CD4-positive, alpha-beta T cell treated with Interleukin-15 for 4 hours (primary cell): ENCODE data around the gene SUN2.
"Not testable (repeated sequence)": the region's sequence is repeated elsewhere in the genome, so short reads cannot be mapped to it uniquely, and the experiment has no call there.

Source experiments
- DNase-seq: peaks from one replicate; pipeline ENCODE4 v3.0.0-alpha.2; 2020; ENCODE audit warnings: low spot score

SUN2 gene

GRCh38 chr22:38755911-38756532, at the start of gene SUN2:
Gene SUN2 (minus strand): TSS chr22:38755998. CDS start chr22:38752628, 3,370 bp downstream.
- peak; percentile 94 for DNase-seq

GRCh38 chr22:38805041-38805593, 49.3 kb upstream of the SUN2 start:
- DNase-seq = not testable (repeated sequence)

- no peak for DNase-seq
These were observed 46.9 kb upstream of the SUN2 start for GRCh38 chr22:38802671-38803121.

GRCh38 chr22:38799265-38800002, 43.6 kb upstream of the SUN2 start:
- DNase-seq = no peak

GRCh38 chr22:38798496-38798895, 42.7 kb upstream of the SUN2 start:
- DNase-seq = no peak

DNA sequence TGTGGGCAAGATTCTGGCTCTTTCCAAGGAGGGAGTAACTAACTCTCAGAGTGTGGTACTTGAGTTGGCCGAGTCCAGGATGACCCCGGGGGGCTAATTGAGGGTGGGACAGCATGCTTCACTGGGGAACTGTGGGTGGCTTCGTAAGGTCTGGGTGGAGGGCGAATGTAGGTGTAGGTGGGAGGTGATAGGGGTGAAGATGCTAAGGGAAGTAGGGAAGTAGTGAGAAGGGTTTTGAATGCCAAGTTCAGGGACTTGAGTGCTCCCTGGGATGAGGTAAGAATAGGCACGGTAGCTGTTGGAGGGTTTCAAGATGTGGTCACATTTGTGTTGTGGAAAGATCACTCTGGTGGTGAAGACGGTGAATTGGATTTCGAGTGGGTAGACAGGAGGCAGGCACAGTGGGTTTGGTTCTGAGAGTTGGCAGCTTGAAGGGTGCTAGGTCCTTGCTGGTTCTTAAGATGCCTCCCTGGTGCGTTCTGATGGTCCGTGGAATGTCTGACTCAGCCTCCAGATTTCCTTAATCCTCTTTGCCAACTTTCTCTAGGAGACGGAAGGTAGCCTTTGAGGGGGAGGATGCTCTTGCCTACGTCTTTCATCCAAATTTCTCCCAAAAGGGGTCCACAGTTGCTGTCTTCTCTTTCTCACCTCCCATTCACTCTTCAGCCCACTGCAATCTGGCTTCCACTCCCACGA, 40.6 kb upstream of the SUN2 start:
- no peak for DNase-seq

DNA sequence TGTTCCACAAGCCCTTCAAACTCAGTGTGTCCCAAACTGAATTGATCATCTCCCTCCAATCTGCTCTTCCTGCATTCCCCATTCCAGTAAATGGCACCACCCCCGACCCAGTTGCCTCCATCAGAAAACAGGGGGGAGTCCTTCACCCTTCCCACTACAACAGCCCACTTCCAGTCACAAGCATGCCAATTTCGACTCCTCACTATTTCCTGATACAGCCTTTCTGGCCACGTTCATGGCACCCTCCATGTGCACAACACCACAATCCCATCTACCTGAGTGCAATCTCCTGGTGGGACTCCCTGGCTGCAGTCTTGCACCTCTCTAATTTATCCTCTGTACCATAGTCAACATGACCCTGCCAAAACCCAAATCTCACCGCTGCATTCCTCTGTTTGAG, 39.8 kb upstream of the SUN2 start:
- no peak for DNase-seq

DNA sequence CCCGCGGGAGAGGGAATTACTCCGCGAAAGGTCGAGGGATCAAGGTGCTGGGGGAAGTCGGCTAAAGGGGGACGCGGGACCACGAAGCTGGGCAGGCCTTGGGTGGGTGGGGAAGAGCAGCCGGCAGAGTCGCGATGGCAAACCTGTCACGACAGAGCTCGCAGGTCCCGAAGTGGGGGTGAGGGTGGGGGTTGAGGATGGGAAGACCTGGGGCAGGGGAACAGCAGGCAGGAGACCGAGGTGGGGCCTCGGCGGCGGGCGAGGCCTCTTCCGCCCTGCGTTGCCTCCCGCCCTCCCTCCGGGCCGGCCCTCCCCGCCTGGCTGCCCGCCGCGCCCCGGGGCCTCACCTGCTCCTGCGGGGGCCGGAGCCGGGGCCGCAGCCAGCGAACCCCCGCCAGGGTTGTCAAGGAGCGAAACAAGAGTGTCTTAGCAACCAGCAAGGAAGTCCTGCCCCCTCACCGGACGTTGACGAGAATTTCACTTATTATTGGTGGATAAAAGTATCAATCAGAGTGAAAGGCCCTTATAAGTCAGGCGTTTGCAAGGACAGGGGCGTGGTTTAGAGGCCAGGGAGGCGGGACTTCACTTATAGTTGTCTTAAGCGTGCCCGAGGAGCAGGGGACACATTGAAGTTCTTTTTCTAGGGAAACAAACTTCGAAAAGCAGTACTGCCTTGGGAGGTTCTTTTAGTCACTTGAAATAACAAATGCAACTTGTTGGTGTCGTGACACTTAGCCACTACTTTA, 38.1 kb upstream of the SUN2 start, which contains the start of gene DNAL4:
Gene DNAL4, minus strand, starts transcription at position 423 of the 746 bp plus-strand sequence. CDS start 11,412 bp downstream, outside the sequence.
- peak; percentile 98 for DNase-seq

- DNase-seq = no peak
These were observed 37.5 kb upstream of the SUN2 start for GRCh38 chr22:38793317-38793716.

GRCh38 chr22:38792833-38793232, 37.0 kb upstream of the SUN2 start:
- DNase-seq = peak; percentile 23

DNA sequence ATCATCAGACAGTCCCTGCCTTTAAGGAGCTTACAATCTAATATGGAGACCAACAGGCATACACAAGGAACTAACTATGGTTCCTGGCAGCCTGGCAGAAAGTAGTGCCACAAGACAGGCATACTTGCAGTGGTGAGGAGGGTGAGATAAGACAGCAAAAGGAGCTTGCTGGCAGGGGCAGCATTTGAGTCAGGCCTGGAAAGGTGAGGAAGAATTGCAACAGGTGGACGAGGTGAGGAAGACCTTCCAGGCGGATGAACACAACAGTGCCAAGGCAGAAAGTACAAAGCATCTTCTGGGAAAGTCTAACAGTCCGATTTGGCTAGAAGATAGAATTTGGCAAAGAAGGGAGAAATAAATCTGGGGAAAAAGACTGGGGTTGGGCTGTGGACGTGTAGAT, 33.8 kb upstream of the SUN2 start:
- DNase-seq = no peak

DNA sequence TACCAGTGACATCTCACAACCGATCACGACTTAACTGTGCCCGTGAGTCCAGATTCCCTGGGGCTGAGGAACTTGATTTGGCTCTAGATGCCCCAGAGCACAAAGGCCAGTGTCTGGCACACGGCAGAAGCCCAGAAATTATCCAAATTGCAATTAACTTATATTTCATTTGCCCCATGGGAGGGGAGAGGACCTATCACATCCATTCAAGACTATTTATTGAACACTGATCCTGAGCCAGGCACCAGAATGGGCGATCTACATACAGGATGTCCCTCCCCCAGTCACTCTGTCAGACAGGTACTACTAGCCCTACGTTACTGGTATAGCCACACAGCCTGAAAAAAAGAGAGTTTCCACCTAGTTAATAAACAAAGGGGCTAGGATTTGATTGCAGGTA, 33.0 kb upstream of the SUN2 start:
- no peak for DNase-seq

- no peak for DNase-seq
These were observed 32.4 kb upstream of the SUN2 start for GRCh38 chr22:38788021-38788816.

GRCh38 chr22:38786631-38787030, 30.8 kb upstream of the SUN2 start:
- DNase-seq = no peak

GRCh38 chr22:38784856-38785255, 29.1 kb upstream of the SUN2 start:
- no peak for DNase-seq

DNA sequence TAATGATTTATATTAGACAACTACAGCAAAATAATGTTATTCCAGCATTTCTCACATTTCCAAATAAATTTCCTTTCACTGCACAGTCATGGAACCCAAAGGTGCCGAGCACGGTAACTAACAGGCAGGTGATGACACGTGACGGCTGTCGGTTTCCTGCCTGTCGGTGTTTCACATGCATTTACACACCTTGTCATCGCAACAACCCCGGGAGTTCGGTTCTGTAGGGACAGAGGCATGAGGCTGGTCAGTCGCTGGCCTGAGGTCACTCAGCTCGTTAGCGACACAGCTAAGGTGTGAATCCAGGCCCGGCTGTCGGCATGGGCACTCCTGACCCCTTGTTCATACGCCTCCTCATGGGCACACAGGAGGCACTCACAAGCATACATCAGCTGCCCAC, 28.2 kb upstream of the SUN2 start:
- no peak for DNase-seq

DNA sequence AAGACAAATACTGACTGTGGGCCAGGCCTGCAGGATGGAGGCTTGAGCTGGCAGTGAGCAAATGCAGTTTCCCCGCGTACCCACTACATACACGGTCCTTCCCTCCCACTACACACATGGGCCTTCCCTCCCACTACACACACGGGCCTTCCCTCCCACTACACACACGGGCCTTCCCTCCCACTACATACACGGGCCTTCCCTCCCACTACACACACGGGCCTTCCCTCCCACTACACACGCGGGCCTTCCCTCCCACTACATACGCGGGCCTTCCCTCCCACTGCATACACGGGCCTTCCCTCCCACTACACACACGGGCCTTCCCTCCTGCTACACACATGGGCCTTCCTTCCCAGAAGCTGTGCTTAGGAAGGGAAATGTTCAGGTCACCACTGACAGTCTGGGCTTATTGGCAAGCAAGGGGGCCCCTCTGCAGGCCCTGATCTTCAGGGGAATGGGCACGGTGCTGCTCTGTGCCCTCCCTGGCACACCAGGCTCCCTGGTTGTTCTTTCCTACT, 27.4 kb upstream of the SUN2 start:
- no peak for DNase-seq

GRCh38 chr22:38782402-38783094, 26.8 kb upstream of the SUN2 start:
- DNase-seq = no peak

DNA sequence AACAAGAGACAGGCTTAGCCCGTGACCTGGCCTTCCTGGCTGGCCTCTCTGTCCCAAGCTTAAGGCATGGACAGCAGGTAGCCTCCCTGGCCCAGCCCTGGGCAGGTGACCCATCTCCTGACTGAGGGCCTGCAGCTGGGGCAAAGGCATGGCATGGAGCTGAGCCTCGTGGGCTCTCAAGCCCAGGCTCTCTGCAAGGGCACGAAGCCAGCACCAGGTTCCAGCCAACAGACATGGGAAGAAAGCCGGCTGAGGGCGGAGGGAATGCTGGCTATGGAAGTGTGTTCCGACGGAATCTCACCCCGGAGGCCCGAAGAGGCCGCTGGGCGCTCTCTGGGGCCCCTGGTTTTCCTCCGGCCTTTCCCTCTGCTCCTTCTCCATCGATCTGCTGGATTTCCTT, 25.2 kb upstream of the SUN2 start:
- DNase-seq = no peak

DNA sequence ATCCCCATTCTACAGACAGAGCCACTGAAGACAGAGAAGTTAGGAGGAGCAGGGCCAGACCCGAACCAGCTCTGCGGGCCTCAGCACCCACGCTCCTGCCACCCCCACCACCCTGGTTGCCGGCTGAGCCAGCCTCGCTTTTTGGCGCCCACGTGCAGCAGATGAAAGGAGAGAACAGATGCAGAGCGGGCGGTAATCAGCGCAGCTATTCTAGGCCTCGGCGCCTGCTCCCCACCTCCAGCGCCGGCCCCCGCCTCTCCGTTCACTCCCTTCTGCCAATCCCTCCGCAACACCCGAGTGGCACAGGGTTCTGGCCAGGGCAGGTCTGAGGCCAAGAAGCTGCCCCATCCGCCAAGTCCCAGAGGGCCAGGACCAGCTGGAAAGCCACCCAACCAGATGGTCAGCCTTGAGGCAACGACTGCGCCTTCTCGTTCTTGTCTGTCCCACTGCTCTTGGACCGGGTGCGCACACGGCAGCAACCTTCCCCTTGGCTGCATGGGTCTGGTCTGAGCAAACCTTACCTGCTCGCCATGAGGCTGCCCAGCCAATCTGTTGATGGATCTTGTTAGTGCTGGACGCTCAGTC, 21.4 kb upstream of the SUN2 start:
- no peak for DNase-seq
